ENCODE measurements around the gene TCL1B.
"Not testable (repeated sequence)": the region's sequence is repeated elsewhere in the genome, so short reads cannot be mapped to it uniquely, and the experiment has no call there.

Gene TCL1B

GRCh38 chr14:95703805-95704204 lies 17.6 kb downstream of the TCL1B start:
- DNase-seq: no peak

- no peak for DNase-seq
Observed at GRCh38 chr14:95705518-95705917, 19.3 kb downstream of the TCL1B start.

GRCh38 chr14:95707327-95707726 lies 21.1 kb downstream of the TCL1B start:
- no peak for DNase-seq

- no peak for DNase-seq
Observed at GRCh38 chr14:95710106-95710505, 23.9 kb downstream of the TCL1B start.

- DNase-seq: no peak
Observed at GRCh38 chr14:95711476-95712176, 25.4 kb downstream of the TCL1B start.

GRCh38 chr14:95712398-95712797 lies 26.2 kb downstream of the TCL1B start:
- DNase-seq: no peak

GRCh38 chr14:95713596-95714371 lies 27.6 kb downstream of the TCL1B start, which contains the start of gene TCL1A:
Gene TCL1A (minus strand): TSS chr14:95714125. CDS start chr14:95714066, 59 bp downstream.
- no peak for DNase-seq

- DNase-seq: no peak
Observed at GRCh38 chr14:95722525-95723190, 36.4 kb downstream of the TCL1B start.

GRCh38 chr14:95725685-95726336 lies 39.6 kb downstream of the TCL1B start:
- no peak for DNase-seq

- no peak for DNase-seq
Observed at GRCh38 chr14:95727056-95727700, 41.0 kb downstream of the TCL1B start.

GRCh38 chr14:95729402-95730028 lies 43.3 kb downstream of the TCL1B start:
- not testable (repeated sequence) for DNase-seq

- DNase-seq: no peak
Observed at GRCh38 chr14:95730126-95730525, 43.9 kb downstream of the TCL1B start.

GRCh38 chr14:95733212-95733611 lies 47.0 kb downstream of the TCL1B start:
- DNase-seq: no peak

- no peak for DNase-seq
Observed at GRCh38 chr14:95739356-95739755, 53.1 kb downstream of the TCL1B start.

- no peak for DNase-seq
Observed at GRCh38 chr14:95741038-95741490, 54.8 kb downstream of the TCL1B start.

GRCh38 chr14:95741781-95742180 lies 55.6 kb downstream of the TCL1B start:
- no peak for DNase-seq

Measured in inflammatory macrophage treated with lipopolysaccharide for 1 hour (primary cell).